PFSK-1 (cell line): ENCODE data around the gene C17orf100.

Source experiments
- FOXP2 ChIP-seq: optimal IDR thresholded peaks from 2 replicates; pipeline ENCODE3; 2011; ENCODE audit warnings: borderline replicate concordance, control low read depth, inconsistent platforms; ENCODE audit not compliant: insufficient read depth; ENCODE audit errors: extremely low read length, extremely low read depth
- POLR2AphosphoS5 ChIP-seq: IDR thresholded peaks from 2 replicates; pipeline ENCODE4 v1.6.1; 2012; ENCODE audit warnings: low read depth, mild to moderate bottlenecking, control low read depth, low read length, moderate library complexity
- REST ChIP-seq, 2 experiments: IDR thresholded peaks; 2 replicates each; pipeline versions ENCODE4 v1.6.1 to v1.8.0; 2011 to 2012; ENCODE audit warnings: low read depth in 2 of 2, low read length in 2 of 2, control low read depth in 1 of 2, inconsistent platforms in 1 of 2, mild to moderate bottlenecking in 1 of 2, moderate library complexity in 1 of 2; ENCODE audit not compliant: insufficient read depth in 1 of 2
- SIN3A ChIP-seq: IDR thresholded peaks from 2 replicates; pipeline ENCODE4 v1.6.1; 2012; ENCODE audit warnings: mild to moderate bottlenecking, low read length, moderate library complexity, borderline replicate concordance; ENCODE audit not compliant: insufficient read depth
- TAF1 ChIP-seq: IDR thresholded peaks from 2 replicates; pipeline ENCODE4 v1.6.1; 2012; ENCODE audit warnings: low read length, control low read depth, borderline replicate concordance; ENCODE audit not compliant: insufficient read depth

The C17orf100 gene

GRCh38 chr17:6699997-6700947 lies 48.7 kb downstream of the C17orf100 start:
- TF ChIP-seq SIN3A (no peak), POLR2AphosphoS5 (no peak), TAF1 (no peak), FOXP2 (no peak)

GRCh38 chr17:6700948-6701307 lies 49.4 kb downstream of the C17orf100 start:
- no peak for TF ChIP-seq REST (IDR thresholded peaks at IDR 0.05; ENCODE audit: insufficient read depth in 1 of 2, low read depth in 2 of 2, low read length in 2 of 2)
- no peak for TF ChIP-seq POLR2AphosphoS5
- no peak for TF ChIP-seq TAF1
- TF ChIP-seq FOXP2 = no peak
- TF ChIP-seq SIN3A = no peak

DNA sequence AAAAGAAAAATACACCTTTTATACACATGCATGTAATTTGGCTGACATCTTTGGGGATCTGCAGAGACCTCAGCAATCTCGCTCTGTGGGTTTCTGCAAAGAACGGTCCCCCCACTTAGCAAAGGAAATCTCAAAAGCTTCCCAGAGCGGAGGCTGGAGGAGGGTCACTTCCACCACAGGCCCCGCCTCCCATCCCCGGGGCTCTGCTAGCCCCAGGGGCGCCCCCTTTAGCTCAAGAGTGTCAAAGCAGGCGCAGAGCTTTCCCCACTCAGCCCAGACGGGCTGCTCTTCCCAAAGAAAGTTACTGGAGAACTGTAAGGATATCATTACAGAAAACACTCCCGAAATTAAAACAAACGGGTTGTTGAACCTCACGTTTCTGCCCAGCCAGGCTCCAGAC lies 50.2 kb downstream of the C17orf100 start:
- TF ChIP-seq POLR2AphosphoS5 (no peak), TAF1 (no peak), FOXP2 (no peak), REST (IDR thresholded peaks at IDR 0.05; ENCODE audit: insufficient read depth in 1 of 2, low read depth in 2 of 2, low read length in 2 of 2) (no peak), SIN3A (no peak)

- TF ChIP-seq POLR2AphosphoS5 = no peak
- no peak for TF ChIP-seq SIN3A
- no peak for TF ChIP-seq TAF1
- TF ChIP-seq FOXP2 = no peak
- no peak for TF ChIP-seq REST (IDR thresholded peaks at IDR 0.05; ENCODE audit: insufficient read depth in 1 of 2, low read depth in 2 of 2, low read length in 2 of 2)
Measured at GRCh38 chr17:6702567-6703215, 51.1 kb downstream of the C17orf100 start.
